Measurements from ENCODE around the gene PPP2R3B. TPM values are rescaled to one million over a fixed set of nuclear protein-coding genes. Genes with fewer than 3 reads are reported as not detected.

Gene PPP2R3B
- total RNA-seq, 2 donors from 2014 or later, result 20.6 to 73.2 TPM

GRCh38 chrX:431492-432111 lies 44.9 kb upstream of the PPP2R3B start:
- H3K4me3 ChIP-seq, result no peak overlapping the region
- no peak for DNase-seq (ENCODE audit: low spot score)
- no peaks in the 10 kb centered on the region for H3K9me3 ChIP-seq
- intact Hi-C loops (cut with DNase I), result no loop called here
- WGBS, result 94% methylated on average over 2 of the region's 2 CpGs
- H3K27me3 ChIP-seq (replicated peaks; ENCODE audit: insufficient read depth), result peaks cover 6% of the 10 kb centered on the region
- H3K27ac ChIP-seq, result no peak overlapping the region
- no peaks in the 10 kb centered on the region for H3K4me1 ChIP-seq (replicated peaks)
- H3K36me3 ChIP-seq, result no peaks in the 10 kb centered on the region
- no peak for TF ChIP-seq POLR2AphosphoS5 (IDR thresholded peaks at IDR 0.05)
- TF ChIP-seq POLR2A (IDR thresholded peaks at IDR 0.05), result no peak
- no peak for TF ChIP-seq CTCF (IDR thresholded peaks at IDR 0.05)

- Histone ChIP-seq H3K27me3 (replicated peaks; ENCODE audit: insufficient read depth) (peaks cover 6% of the 10 kb centered on the region), H3K4me3 (no peak overlapping the region), H3K27ac (no peak overlapping the region), H3K4me1 (replicated peaks) (no peaks in the 10 kb centered on the region), H3K9me3 (no peaks in the 10 kb centered on the region), H3K36me3 (no peaks in the 10 kb centered on the region)
- DNase-seq (ENCODE audit: low spot score), result no peak
- intact Hi-C loops (cut with DNase I), result no loop called here
- no peak for TF ChIP-seq POLR2AphosphoS5 (IDR thresholded peaks at IDR 0.05)
- no peak for TF ChIP-seq POLR2A (IDR thresholded peaks at IDR 0.05)
- no peak for TF ChIP-seq CTCF (IDR thresholded peaks at IDR 0.05)
- WGBS, result 85% methylated on average over 21 of the region's 21 CpGs
Observed at GRCh38 chrX:431056-431455, 44.3 kb upstream of the PPP2R3B start.

GRCh38 chrX:429266-429825 lies 42.6 kb upstream of the PPP2R3B start:
- Histone ChIP-seq H3K27ac (no peak overlapping the region), H3K27me3 (replicated peaks; ENCODE audit: insufficient read depth) (peaks cover 6% of the 10 kb centered on the region), H3K36me3 (no peaks in the 10 kb centered on the region), H3K4me3 (no peak overlapping the region), H3K4me1 (replicated peaks) (no peaks in the 10 kb centered on the region), H3K9me3 (no peaks in the 10 kb centered on the region)
- 86% methylated on average over 24 of the region's 24 CpGs for WGBS
- intact Hi-C loops (cut with DNase I), result loop anchor here (10.0 kb wide), 1 partner anchor 725 kb away; no protein-coding TSS in a partner anchor
- no peak for DNase-seq (ENCODE audit: low spot score)
- TF ChIP-seq POLR2A (IDR thresholded peaks at IDR 0.05), result no peak
- TF ChIP-seq CTCF (IDR thresholded peaks at IDR 0.05), result no peak
- TF ChIP-seq POLR2AphosphoS5 (IDR thresholded peaks at IDR 0.05), result no peak

GRCh38 chrX:427812-428725 lies 41.4 kb upstream of the PPP2R3B start:
- H3K27ac ChIP-seq, result no peak overlapping the region
- H3K4me3 ChIP-seq, result no peak overlapping the region
- H3K27me3 ChIP-seq (replicated peaks; ENCODE audit: insufficient read depth), result peaks cover 6% of the 10 kb centered on the region
- H3K36me3 ChIP-seq, result no peaks in the 10 kb centered on the region
- DNase-seq (ENCODE audit: low spot score), result no peak
- TF ChIP-seq CTCF (IDR thresholded peaks at IDR 0.05) (no peak), POLR2A (IDR thresholded peaks at IDR 0.05) (no peak), POLR2AphosphoS5 (IDR thresholded peaks at IDR 0.05) (no peak)
- H3K9me3 ChIP-seq, result no peaks in the 10 kb centered on the region
- intact Hi-C loops (cut with DNase I), result loop anchor here (10.0 kb wide), 1 partner anchor 727 kb away; no protein-coding TSS in a partner anchor
- WGBS, result 20% methylated on average over 45 of the region's 56 CpGs
- H3K4me1 ChIP-seq (replicated peaks), result no peaks in the 10 kb centered on the region
